ENCODE data around the gene PLAC9.
"Not testable (repeated sequence)": the region's sequence is repeated elsewhere in the genome, so short reads cannot be mapped to it uniquely, and the experiment has no call there.

DNA sequence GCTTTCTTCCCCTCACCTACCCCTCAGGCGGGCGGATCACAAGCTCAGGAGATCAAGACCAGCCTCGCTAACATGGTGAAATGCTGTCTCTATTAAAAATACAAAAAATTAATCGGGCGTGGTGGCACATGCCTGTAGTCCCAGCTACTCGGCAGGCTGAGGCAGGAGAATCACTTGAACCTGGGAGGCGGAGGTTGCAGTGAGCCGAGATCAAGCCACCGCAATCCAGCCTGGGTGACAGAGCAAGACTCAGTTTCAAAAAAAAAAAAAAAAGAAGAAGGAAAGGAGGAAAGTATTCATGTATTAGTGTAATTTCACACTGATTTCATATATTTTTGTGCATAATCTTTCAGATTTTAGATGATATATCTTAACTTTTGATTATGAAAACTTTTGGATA, 1.2 kb downstream of the PLAC9 start:
- TF ChIP-seq, protein P1, sequence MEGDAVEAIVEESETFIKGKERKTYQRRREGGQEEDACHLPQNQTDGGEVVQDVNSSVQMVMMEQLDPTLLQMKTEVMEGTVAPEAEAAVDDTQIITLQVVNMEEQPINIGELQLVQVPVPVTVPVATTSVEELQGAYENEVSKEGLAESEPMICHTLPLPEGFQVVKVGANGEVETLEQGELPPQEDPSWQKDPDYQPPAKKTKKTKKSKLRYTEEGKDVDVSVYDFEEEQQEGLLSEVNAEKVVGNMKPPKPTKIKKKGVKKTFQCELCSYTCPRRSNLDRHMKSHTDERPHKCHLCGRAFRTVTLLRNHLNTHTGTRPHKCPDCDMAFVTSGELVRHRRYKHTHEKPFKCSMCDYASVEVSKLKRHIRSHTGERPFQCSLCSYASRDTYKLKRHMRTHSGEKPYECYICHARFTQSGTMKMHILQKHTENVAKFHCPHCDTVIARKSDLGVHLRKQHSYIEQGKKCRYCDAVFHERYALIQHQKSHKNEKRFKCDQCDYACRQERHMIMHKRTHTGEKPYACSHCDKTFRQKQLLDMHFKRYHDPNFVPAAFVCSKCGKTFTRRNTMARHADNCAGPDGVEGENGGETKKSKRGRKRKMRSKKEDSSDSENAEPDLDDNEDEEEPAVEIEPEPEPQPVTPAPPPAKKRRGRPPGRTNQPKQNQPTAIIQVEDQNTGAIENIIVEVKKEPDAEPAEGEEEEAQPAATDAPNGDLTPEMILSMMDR (IDR thresholded peaks at IDR 0.05; ENCODE audit: low read depth, low read length, poor library complexity, severe bottlenecking), result not testable (repeated sequence)
- not testable (repeated sequence) for TF ChIP-seq EZH2phosphoT487 (IDR thresholded peaks at IDR 0.05; ENCODE audit: borderline replicate concordance, low read length)
